DMS153 treated with DMSO at 0.1 percent for 48 hours (cell line): ENCODE results near the gene SP3.

Experiments
- DNase-seq: peaks from one replicate; lab custom pipeline; 2025; ENCODE audit not compliant: unreplicated experiment; lab: John Stamatoyannopoulos, UW

SP3 gene

DNA sequence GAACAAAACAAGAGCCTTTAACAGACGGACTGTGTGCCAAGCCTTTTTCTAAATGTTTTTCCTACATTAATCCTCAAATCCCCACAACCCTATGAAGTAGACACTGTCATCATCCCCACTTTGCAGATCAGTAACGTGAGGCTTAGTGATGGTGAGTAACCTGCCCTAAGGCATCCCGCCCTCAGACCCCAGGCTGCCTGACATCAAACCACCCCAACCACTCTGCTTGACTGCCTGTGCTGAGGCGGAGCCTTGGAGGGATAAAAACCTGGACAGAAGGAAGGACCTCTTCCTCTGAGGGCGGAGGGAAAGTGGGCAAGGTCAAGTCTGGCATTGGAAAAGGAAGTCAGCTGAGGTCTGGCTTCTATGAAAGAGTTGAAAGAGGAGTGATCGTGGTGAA is 104.6 kb downstream of the SP3 start:
- DNase-seq = no peak

DNA sequence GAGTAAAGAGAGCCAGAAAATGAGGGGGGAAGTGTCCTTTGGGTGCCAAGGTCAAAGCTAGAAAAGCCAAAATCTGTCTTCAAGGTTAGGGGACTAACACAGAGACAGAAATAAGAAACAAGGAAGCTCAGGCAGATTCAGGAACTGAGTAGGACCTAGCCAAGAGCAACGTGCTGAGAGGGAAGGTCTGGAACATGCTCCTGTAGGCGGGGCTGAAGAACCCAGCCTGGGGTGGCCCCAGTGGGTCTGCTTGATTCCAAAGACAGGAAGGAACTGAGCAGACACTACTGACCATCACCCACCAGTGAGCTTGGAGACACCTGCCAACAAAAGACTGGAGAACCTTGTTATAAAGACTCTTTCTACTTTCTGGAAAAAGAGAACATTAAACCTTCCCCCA is 105.1 kb downstream of the SP3 start:
- no peak for DNase-seq

DNA sequence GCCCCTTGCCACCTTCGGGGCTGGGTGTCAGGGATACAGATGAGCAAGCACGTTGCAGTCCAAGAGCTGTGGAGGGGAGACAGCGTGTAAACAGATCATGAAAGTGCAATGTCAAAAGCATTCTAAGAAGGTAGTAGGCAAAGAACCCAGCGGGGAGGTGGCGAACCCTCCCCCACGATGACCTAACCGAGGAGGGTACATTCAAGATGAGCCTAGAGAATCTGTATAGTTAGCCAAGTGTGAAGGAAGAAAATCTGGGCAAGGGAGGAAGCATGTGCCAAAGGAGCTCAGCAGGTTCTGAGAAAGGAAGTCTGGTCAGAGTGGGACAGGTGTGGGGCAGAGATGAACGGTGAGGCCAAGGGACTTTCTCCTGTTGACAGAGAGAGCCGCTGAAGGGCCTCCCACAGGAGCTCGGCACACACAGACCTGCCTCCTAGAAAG is 106.9 kb downstream of the SP3 start:
- no peak for DNase-seq
